Left cardiac atrium (tissue), 4 donors: ENCODE results near the gene PPA2. TPM values are rescaled to one million over a fixed set of nuclear protein-coding genes. Genes with fewer than 3 reads are reported as not detected.

Source experiments
- ATAC-seq, 2 donors: fragments of 200-7000 bp; cut with Tn5 transposase; one replicate each; pipeline ENCODE4 v1.9.1; 2020; ENCODE audit warnings: mild to moderate bottlenecking in 2 of 2, moderate library complexity in 2 of 2
- DNase-seq: peaks from one replicate; pipeline ENCODE4 v3.0.0-alpha.2; 2020
- intact Hi-C, 2 donors: fragments of 100-400 bp; cut with DNase I; formaldehyde crosslinking; loops; one replicate each; pipeline versions ENCODE4 v1.14.1 to v1.15.1; 2022 to 2023
- total RNA-seq, 2 donors: library from RNA; stranded (reverse); fragmentation: NEBNext Ultra II Directional; extraction: Animal tissue kit (Norgen Biotek cat#: 25700); gene quantifications; one replicate each; pipeline ENCODE4 v1.2.1, GENCODE V29; 2021
- donor health status: DM: no; HTN: yes; CAD: no.
- donor health status: DM: no; HTN: yes; CAD: no; lungs with severe emphysema.
- donor health status: DM: yes; HTN: yes; CAD: no.
- donor health status: Dilated cardiomyopathy.

The PPA2 gene
- total RNA-seq, 2 donors from 2014 or later: 77.4 to 102 TPM

- no peak for ATAC-seq
- intact Hi-C loops: no loop called here
- no peak for DNase-seq
Measured at GRCh38 chr4:105348719-105349118, 125.1 kb downstream of the PPA2 start.

GRCh38 chr4:105346869-105347268 lies 127.0 kb downstream of the PPA2 start:
- no peak for DNase-seq
- intact Hi-C loops: no loop called here
- no peak for ATAC-seq

GRCh38 chr4:105345838-105346237 lies 128.0 kb downstream of the PPA2 start:
- ATAC-seq: no peak
- DNase-seq: no peak
- intact Hi-C loops: no loop called here

- DNase-seq: no peak
- intact Hi-C loops: no loop called here
- ATAC-seq: no peak
Measured at GRCh38 chr4:105345358-105345757, 128.5 kb downstream of the PPA2 start.

DNA sequence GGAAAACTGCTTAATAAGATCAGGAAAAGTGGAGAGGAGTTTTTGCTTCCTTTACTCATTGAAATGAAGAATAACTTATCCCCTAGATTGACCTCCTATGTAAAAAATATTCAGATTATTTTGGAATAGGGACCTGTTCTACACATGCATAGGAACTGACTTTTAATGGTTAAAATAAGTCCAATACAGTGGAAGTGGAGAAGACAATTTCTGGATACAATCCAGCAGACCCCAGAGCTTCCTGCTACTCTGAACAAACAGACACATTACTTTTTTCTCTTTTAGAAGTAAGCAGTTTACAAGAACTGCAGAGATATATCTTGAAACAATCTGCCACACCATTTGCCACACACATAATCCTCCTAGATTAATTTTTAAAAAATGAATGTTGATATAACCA lies 129.7 kb downstream of the PPA2 start:
- no peak for DNase-seq
- ATAC-seq: no peak
- intact Hi-C loops: no loop called here

DNA sequence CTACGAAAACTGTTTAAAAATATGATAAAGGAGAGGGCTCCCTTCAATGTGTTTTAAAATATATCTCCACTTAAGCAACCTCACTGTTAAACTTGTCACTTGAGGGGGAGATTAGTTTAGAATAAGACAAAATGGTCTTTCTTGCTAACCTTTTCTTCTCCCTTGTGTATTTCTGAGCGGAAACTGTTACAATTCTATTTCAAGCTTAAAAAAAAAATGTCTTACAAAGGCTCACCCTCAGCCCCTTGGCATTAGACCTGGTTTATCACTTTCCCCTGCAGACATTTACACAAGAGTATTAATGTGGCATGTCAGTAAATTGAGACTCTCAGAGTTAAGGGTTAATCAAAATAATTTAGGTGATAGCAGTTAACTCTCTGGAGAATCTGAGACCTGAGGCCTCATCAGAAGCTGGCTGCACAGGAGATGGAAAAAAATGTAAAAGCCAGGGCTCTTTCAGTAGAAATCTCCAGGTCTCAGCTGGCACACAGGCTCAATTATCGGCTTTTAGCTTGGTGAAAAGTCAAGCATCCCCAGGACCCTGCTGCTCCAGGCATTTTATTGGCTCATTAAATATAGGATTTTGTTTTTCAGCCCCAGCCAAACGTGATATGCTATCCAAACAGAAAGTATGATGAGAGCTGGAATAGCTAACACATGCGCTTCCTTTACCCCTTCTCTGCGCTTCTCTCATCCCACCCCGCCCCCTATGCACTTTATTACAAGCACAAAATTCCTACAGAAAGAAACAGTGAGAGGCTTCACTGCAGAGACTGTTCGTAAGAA lies 130.5 kb downstream of the PPA2 start:
- ATAC-seq: no peak
- no peak for DNase-seq
- intact Hi-C loops: no loop called here

DNA sequence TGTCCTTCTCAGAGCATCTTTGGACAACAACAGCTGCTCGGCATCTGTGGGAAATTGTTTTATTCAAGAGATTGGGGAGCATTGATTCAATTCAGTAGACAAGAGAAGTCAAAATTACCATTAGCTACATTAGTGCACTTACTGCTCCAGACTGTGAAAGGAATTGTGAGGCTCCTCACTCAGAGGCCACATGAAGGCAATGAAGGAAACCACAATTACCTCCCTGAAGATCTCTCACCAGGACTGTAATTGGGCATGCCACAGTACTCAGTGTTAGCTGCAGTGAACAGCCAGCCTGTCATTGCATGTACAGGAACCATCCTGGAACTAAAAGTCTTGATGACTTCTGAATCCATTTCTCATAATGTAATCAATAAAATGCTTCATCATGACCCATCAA lies 144.8 kb downstream of the PPA2 start:
- ATAC-seq (no peak), DNase-seq (no peak)
- intact Hi-C loops: no loop called here

DNA sequence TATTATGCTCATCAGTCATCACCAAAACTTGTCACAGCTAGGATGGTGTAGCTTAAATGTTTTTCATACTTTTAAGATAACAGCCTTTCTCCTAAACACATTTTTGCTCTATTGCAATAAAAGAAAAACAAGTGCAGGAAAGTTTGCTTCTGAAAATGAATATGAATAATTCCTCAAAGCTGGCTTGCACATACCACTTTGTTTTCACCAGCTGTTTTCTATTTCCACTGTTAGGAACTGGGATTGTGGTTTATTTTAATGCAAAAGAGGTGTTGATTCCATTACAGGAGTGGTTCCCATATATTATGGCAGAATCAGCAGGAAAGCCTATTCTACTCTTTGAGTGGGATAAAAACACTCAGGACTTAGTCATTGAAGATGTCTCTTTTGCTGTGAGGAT lies 145.9 kb downstream of the PPA2 start:
- ATAC-seq: no peak
- intact Hi-C loops: no loop called here
- no peak for DNase-seq

- ATAC-seq (no peak), DNase-seq (no peak)
- intact Hi-C loops: no loop called here
Measured at GRCh38 chr4:105327222-105327621, 146.6 kb downstream of the PPA2 start.

Other genes with a start within 250 kb of the PPA2 start
- gene ARHGEF38, start 78.6 kb upstream of the PPA2 start, total RNA-seq: not detected
- 10 to 100 TPM; 18.0 to 19.7 TPM for gene INTS12, start 234.6 kb upstream of the PPA2 start, total RNA-seq
- gene GSTCD, start 234.7 kb upstream of the PPA2 start, total RNA-seq: 1 to 10 TPM; 5.0 to 5.4 TPM